HCT116 (cell line): ENCODE data around the gene DGKB. TPM values are rescaled to one million over a fixed set of nuclear protein-coding genes. Genes with fewer than 3 reads are reported as not detected.

ENCODE experiments used
- ATAC-seq: fragments of 200-7000 bp; cut with Tn5 transposase; 2 replicates; pipeline ENCODE4 v1.9.1; 2020; ENCODE audit warnings: mild to moderate bottlenecking, moderate library complexity
- BruUV-seq: library from RNA; stranded (reverse); fragments of 400-500 nt; replicated peaks from 2 replicates; lab custom pipeline; 2021; lab: Mats Ljungman, UMichigan
- CTCF ChIA-PET: fragments of 300-600 bp; sonication (Branson Sonifier 250); formaldehyde crosslinking; loops from one replicate; lab custom pipeline; 2021; ENCODE audit warnings: antibody characterized with exemption; lab: Charles Lee
- POLR2A ChIA-PET: fragments of 300-600, 350-600 bp; sonication (Branson Sonifier 250); formaldehyde crosslinking; loops from one replicate; lab custom pipeline; 2021; ENCODE audit warnings: antibody characterized with exemption; lab: Charles Lee
- RAD21 ChIA-PET, 2 experiments: fragments of 300-600 bp; sonication (Branson Sonifier 250); formaldehyde crosslinking; loops; one replicate each; lab custom pipeline; 2023; ENCODE audit warnings: low total read pairs in 2 of 2; ENCODE audit not compliant: uncharacterized antibody in 2 of 2, unreplicated experiment in 2 of 2, low non-redundant PET in 1 of 2; lab: Charles Lee
- DNase-seq: peaks from one replicate; pipeline ENCODE4 v3.0.0-alpha.2; 2010; ENCODE audit warnings: low read depth, low spot score
- H2AFZ ChIP-seq: fragments of 200-600 bp; shearing (Covaris generic), sonication (generic); 2 replicates; pipeline ENCODE4 v1.6.1; 2017; ENCODE audit warnings: low read depth, mixed run types, mixed read lengths, antibody characterized with exemption, low read length; ENCODE audit not compliant: poor library complexity, severe bottlenecking
- H3K27ac ChIP-seq: 2 replicates; pipeline ENCODE4 v1.5.1; 2012; ENCODE audit warnings: low read depth, low read length
- H3K27me3 ChIP-seq: fragments of 200-600 bp; sonication (generic); 2 replicates; pipeline ENCODE4 v1.6.1; 2016; ENCODE audit warnings: mixed run types, low read length, mixed read lengths; ENCODE audit not compliant: insufficient read depth
- H3K36me3 ChIP-seq, 2 experiments: fragments of 200-500 bp in 1 of 2; fragments of 200-600 bp in 1 of 2; sonication (Bioruptor generic) in 1 of 2; sonication (generic) in 1 of 2; 2 replicates each; pipeline versions ENCODE4 v1.5.1 to v1.6.1; 2014 to 2016; ENCODE audit warnings: low read length in 2 of 2, inconsistent platforms in 1 of 2, mixed read lengths in 1 of 2, mixed run types in 1 of 2; ENCODE audit not compliant: insufficient read depth in 2 of 2, control insufficient read depth in 1 of 2
- H3K4me1 ChIP-seq, 2 experiments: fragments of 200-600 bp in 1 of 2; sonication (generic) in 1 of 2; 2 replicates each; pipeline versions ENCODE4 v1.5.1 to v1.6.1; 2012 to 2017; ENCODE audit warnings: low read length in 2 of 2, inconsistent platforms in 1 of 2, mild to moderate bottlenecking in 1 of 2, mixed read lengths in 1 of 2, mixed run types in 1 of 2, moderate library complexity in 1 of 2; ENCODE audit not compliant: insufficient read depth in 2 of 2, control insufficient read depth in 1 of 2
- H3K4me2 ChIP-seq: fragments of 200-600 bp; sonication (generic); 2 replicates; pipeline ENCODE4 v1.6.1; 2017; ENCODE audit warnings: mixed run types, low read length, mixed read lengths
- H3K4me3 ChIP-seq, 2 experiments: fragments of 200-600 bp in 1 of 2; sonication (generic) in 1 of 2; replicated peaks in 1 of 2; 2 replicates each; pipeline ENCODE4 v1.5.1; 2011 to 2016; ENCODE audit warnings: low read length in 2 of 2, control low read depth in 1 of 2, low read depth in 1 of 2, mild to moderate bottlenecking in 1 of 2, mixed read lengths in 1 of 2, mixed run types in 1 of 2
- H3K79me2 ChIP-seq: fragments of 200-600 bp; sonication (generic); 2 replicates; pipeline ENCODE4 v1.6.1; 2017; ENCODE audit warnings: mild to moderate bottlenecking, mixed run types, low read length, moderate library complexity, mixed read lengths; ENCODE audit not compliant: insufficient read depth
- H3K9ac ChIP-seq: fragments of 200-600 bp; sonication (generic); 2 replicates; pipeline ENCODE4 v1.6.1; 2016; ENCODE audit warnings: low read length, mixed read lengths
- H3K9me2 ChIP-seq: fragments of 200-600 bp; sonication (generic), shearing (Covaris generic); 2 replicates; pipeline ENCODE4 v1.6.1; 2017; ENCODE audit warnings: mixed run types, mild to moderate bottlenecking, moderate library complexity; ENCODE audit not compliant: insufficient read depth
- H3K9me3 ChIP-seq, 2 experiments: fragments of 200-500 bp in 1 of 2; fragments of 200-600 bp in 1 of 2; sonication (Bioruptor generic) in 1 of 2; sonication (generic) in 1 of 2; 2 replicates each; pipeline ENCODE4 v1.6.1; 2014 to 2017; ENCODE audit warnings: low read length in 2 of 2, mixed read lengths in 2 of 2, inconsistent platforms in 1 of 2, low read depth in 1 of 2, mild to moderate bottlenecking in 1 of 2, mixed run types in 1 of 2, moderate library complexity in 1 of 2; ENCODE audit not compliant: control insufficient read depth in 1 of 2, insufficient read depth in 1 of 2
- H4K20me1 ChIP-seq: fragments of 200-600 bp; sonication (generic), shearing (Covaris generic); 2 replicates; pipeline ENCODE4 v1.6.1; 2017; ENCODE audit warnings: mixed run types, mild to moderate bottlenecking, moderate library complexity; ENCODE audit not compliant: insufficient read depth
- CBX3 ChIP-seq: IDR thresholded peaks from 2 replicates; pipeline ENCODE4 v1.6.1; 2012; ENCODE audit warnings: low read depth
- EGR1 ChIP-seq: IDR thresholded peaks from 2 replicates; pipeline ENCODE4 v1.6.1; 2012; ENCODE audit warnings: low read depth
- ELF1 ChIP-seq: IDR thresholded peaks from 2 replicates; pipeline ENCODE4 v1.6.1; 2012; ENCODE audit warnings: low read depth, borderline replicate concordance
- JUND ChIP-seq: IDR thresholded peaks from 2 replicates; pipeline ENCODE4 v1.6.1; 2012
- POLR2AphosphoS5 ChIP-seq: IDR thresholded peaks from 2 replicates; pipeline ENCODE4 v1.6.1; 2011; ENCODE audit warnings: mild to moderate bottlenecking, low read depth, low read length, moderate library complexity
- RAD21 ChIP-seq: IDR thresholded peaks from 2 replicates; pipeline ENCODE4 v1.6.1; 2012; ENCODE audit warnings: low read depth, mild to moderate bottlenecking
- intact Hi-C: fragments of 100-400 bp; cut with micrococcal nuclease; formaldehyde crosslinking; loops from 2 replicates; pipeline ENCODE4 v1.10.0; 2022
- total RNA-seq: library from RNA; stranded (reverse); gene quantifications from one replicate; pipeline ENCODE4 v1.2.1, GENCODE V29; 2021; ENCODE audit not compliant: unreplicated experiment
- TF ChIP-seq, protein P1 (sequence below), 3 experiments: fragments of 200-600 bp in 1 of 3; sonication (generic) in 1 of 3; IDR thresholded peaks in 2 of 3; conservative IDR thresholded peaks in 1 of 3; 2 replicates each; pipeline ENCODE4 v1.5.1; 2012 to 2017; ENCODE audit warnings: low read depth in 2 of 3, low read length in 2 of 3, antibody characterized with exemption in 1 of 3, borderline replicate concordance in 1 of 3, control low read depth in 1 of 3, mild to moderate bottlenecking in 1 of 3, mixed read lengths in 1 of 3, mixed run types in 1 of 3, moderate library complexity in 1 of 3; ENCODE audit not compliant: insufficient read depth in 1 of 3
- TF ChIP-seq, protein P2 (sequence below): IDR thresholded peaks from 2 replicates; pipeline ENCODE4 v1.6.1; 2012

The DGKB gene
- total RNA-seq, 1 experiment from 2014 or later: 0.05 TPM

DNA sequence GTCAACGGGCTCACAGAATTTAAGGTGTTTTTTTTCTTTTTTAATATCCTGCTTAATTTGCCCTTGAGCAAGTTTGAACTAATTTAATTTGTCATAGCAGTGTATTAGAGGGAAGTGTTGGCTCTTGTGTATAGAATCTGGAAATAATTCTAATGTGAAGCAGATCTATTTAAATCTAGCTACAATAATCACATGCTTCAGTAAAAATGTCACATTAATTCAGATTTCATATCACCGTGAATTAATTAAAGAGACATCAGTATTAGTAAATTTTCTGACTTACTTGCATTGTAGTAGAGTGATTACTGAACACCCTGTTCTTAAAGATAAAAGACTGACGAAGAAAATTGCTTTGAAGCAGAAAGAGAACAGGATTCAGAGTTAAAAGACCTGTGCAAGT lies 124.7 kb downstream of the DGKB start (continued):
- TF ChIP-seq, protein P1, sequence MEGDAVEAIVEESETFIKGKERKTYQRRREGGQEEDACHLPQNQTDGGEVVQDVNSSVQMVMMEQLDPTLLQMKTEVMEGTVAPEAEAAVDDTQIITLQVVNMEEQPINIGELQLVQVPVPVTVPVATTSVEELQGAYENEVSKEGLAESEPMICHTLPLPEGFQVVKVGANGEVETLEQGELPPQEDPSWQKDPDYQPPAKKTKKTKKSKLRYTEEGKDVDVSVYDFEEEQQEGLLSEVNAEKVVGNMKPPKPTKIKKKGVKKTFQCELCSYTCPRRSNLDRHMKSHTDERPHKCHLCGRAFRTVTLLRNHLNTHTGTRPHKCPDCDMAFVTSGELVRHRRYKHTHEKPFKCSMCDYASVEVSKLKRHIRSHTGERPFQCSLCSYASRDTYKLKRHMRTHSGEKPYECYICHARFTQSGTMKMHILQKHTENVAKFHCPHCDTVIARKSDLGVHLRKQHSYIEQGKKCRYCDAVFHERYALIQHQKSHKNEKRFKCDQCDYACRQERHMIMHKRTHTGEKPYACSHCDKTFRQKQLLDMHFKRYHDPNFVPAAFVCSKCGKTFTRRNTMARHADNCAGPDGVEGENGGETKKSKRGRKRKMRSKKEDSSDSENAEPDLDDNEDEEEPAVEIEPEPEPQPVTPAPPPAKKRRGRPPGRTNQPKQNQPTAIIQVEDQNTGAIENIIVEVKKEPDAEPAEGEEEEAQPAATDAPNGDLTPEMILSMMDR (IDR thresholded peaks at IDR 0.05 in 2 of 3, conservative IDR thresholded peaks at IDR 0.05 in 1 of 3; ENCODE audit: borderline replicate concordance in 1 of 3, insufficient read depth in 1 of 3, low read depth in 2 of 3, low read length in 2 of 3): no peak
- no peak for TF ChIP-seq RAD21
- TF ChIP-seq JUND: no peak
- TF ChIP-seq, all 23 proteins: peak for 0

DNA sequence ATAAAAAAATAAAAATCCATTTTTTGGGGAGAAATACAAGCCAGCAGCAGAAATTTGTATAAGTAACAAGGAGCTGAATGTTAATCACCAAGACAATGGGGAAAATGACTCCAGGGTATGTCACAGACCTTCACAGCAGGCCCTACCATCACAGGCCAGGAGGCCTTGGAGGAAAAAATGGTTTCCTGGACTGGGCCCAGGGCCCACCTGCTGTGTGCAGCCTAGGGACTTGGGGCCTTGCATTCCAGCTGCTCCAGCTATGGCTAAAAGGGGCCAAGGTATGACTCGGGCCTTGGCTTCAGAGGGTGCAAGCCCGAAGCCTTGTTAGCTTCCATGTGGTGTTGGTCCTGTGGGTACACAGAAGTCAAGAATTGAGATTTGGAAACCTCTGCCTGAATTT lies 126.3 kb downstream of the DGKB start:
- no peaks in the 10 kb centered on the region for H3K27me3 ChIP-seq
- H3K4me2 ChIP-seq: no peak overlapping the region
- ATAC-seq (no peak), DNase-seq (no peak)
- H3K9me3 ChIP-seq: peaks cover 5 to 6% of the 10 kb centered on the region in 2 experiments; a peak in 2 of 4 replicates
- intact Hi-C loops: no loop called here
- H3K9ac ChIP-seq: no peak overlapping the region
- H2AFZ ChIP-seq: no peak overlapping the region
- CTCF ChIA-PET: no interaction called here
- no peaks in the 10 kb centered on the region for H3K36me3 ChIP-seq
- H3K79me2 ChIP-seq: no peaks in the 10 kb centered on the region
- no peak for TF ChIP-seq ELF1
- TF ChIP-seq CBX3: no peak
- no peak for TF ChIP-seq POLR2AphosphoS5
- POLR2A ChIA-PET: no interaction called here
- no peak overlapping the region for H3K4me3 ChIP-seq
- no peak overlapping the region for H3K27ac ChIP-seq
- H3K4me1 ChIP-seq: no peaks in the 10 kb centered on the region
- BruUV-seq: no TSS peak
- RAD21 ChIA-PET: no interaction called here
- H3K9me2 ChIP-seq: no peaks in the 10 kb centered on the region
- no peaks in the 10 kb centered on the region for H4K20me1 ChIP-seq

DNA sequence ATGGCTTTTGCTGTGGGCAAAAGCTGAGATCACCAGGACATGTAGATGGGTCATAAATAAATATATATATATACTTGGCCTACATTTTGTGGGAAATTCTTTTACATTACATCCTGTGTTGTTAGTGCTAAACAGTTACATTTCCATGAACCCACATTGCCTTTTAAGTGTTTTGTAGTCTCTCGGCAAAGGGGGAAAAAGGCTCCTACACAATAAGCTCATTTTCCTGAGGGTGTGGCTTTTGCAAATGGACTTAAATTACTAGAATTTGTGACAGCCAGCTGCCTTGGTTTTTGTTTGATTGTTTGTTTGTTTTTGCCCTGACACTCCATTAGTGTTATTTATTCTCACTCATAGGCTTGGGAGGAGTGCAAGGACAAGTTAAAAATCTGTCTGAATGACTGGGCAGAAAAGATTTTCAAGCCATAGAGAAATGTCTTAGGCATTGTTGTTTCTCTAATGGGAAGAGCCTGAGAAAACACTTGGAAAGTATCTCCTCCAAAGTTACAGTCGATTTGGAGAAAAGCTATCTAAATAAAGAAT lies 128.8 kb downstream of the DGKB start:
- H2AFZ ChIP-seq: no peak overlapping the region
- ChIA-PET CTCF (no interaction called here), POLR2A (no interaction called here), RAD21 (interaction anchor here in 1 of 2 experiments (0.7 kb wide), 1 partner anchor 11 kb away, joined by 3 read pairs; no protein-coding TSS in a partner anchor)
- no peaks in the 10 kb centered on the region for H3K9me2 ChIP-seq
- no peak overlapping the region for H3K4me3 ChIP-seq
- no peak overlapping the region for H3K27ac ChIP-seq
- no peak for TF ChIP-seq ELF1
- TF ChIP-seq, protein P2, sequence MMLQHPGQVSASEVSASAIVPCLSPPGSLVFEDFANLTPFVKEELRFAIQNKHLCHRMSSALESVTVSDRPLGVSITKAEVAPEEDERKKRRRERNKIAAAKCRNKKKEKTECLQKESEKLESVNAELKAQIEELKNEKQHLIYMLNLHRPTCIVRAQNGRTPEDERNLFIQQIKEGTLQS: no peak
- no peak for TF ChIP-seq EGR1
- no peak overlapping the region for H3K9ac ChIP-seq
- DNase-seq (no peak), ATAC-seq (no peak)
- no peaks in the 10 kb centered on the region for H3K4me1 ChIP-seq
- no peaks in the 10 kb centered on the region for H3K36me3 ChIP-seq
- H3K27me3 ChIP-seq: no peaks in the 10 kb centered on the region
- H3K9me3 ChIP-seq: peaks cover 5 to 6% of the 10 kb centered on the region in 2 experiments; a peak in 2 of 4 replicates
- no peaks in the 10 kb centered on the region for H4K20me1 ChIP-seq
- no TSS peak for BruUV-seq
- intact Hi-C loops: no loop called here
- no peak overlapping the region for H3K4me2 ChIP-seq
- no peaks in the 10 kb centered on the region for H3K79me2 ChIP-seq
